Prostate gland (tissue), 2 donors: ENCODE measurements around the gene HPGD. TPM values are rescaled to one million over a fixed set of nuclear protein-coding genes. Genes with fewer than 3 reads are reported as not detected.

Experiments used
- DNase-seq: peaks from one replicate; pipeline ENCODE4 v3.0.0-alpha.2; 2019; ENCODE audit warnings: low spot score
- H3K27ac ChIP-seq, 2 donors: fragments of 200-600 bp; sonication (generic); 2 replicates each; pipeline ENCODE4 v1.5.1; 2017 to 2019
- H3K27me3 ChIP-seq: fragments of 200-600 bp; sonication (generic); replicated peaks from 2 replicates; pipeline ENCODE4 v1.5.1; 2019; ENCODE audit not compliant: insufficient read depth
- H3K36me3 ChIP-seq, 2 donors: fragments of 200-600 bp; sonication (generic); 1 replicate in 1 of 2; 2 replicates in 1 of 2; pipeline versions ENCODE4 v1.5.1 to v1.8.1; 2017 to 2019
- H3K4me1 ChIP-seq: fragments of 200-600 bp; sonication (generic); replicated peaks from 2 replicates; pipeline ENCODE4 v1.5.1; 2019
- H3K4me3 ChIP-seq, 2 donors: fragments of 200-600 bp; sonication (generic); 2 replicates each; pipeline ENCODE4 v1.5.1; 2017 to 2019
- H3K9me3 ChIP-seq: fragments of 200-600 bp; sonication (generic); 2 replicates; pipeline ENCODE4 v1.5.1; 2017
- CTCF ChIP-seq, 4 experiments: fragments of 200-600 bp in 2 of 4; fragments of 450-650 bp in 2 of 4; sonication (generic) in 2 of 4; IDR thresholded peaks; 1 replicate in 3 of 4; 2 replicates in 1 of 4; pipeline ENCODE4 v1.5.1; 2016 to 2019; ENCODE audit warnings: antibody characterized with exemption in 4 of 4, mild to moderate bottlenecking in 2 of 4, moderate library complexity in 2 of 4
- POLR2A ChIP-seq: fragments of 450-650 bp; IDR thresholded peaks from one replicate; pipeline ENCODE4 v1.6.1; 2016; ENCODE audit warnings: antibody characterized with exemption, mild to moderate bottlenecking
- POLR2AphosphoS5 ChIP-seq: sonication (generic); formaldehyde crosslinking; IDR thresholded peaks from one replicate; pipeline ENCODE4 v1.6.1; 2017; ENCODE audit warnings: antibody characterized with exemption
- WGBS: methylation state at CpG from one replicate; pipeline ENCODE4 v1.1.5; 2018; 5-methylcytosine and 5-hydroxymethylcytosine counted together
- intact Hi-C: fragments of 100-400 bp; cut with DNase I; formaldehyde crosslinking; loops from one replicate; pipeline ENCODE4 v1.14.2; 2022
- total RNA-seq, 2 donors: library from RNA; depleted of rRNA; stranded (reverse); fragments of >200 nt; gene quantifications; one replicate each; pipeline ENCODE4 v1.1.0, GENCODE V29; 2016

Gene HPGD
- total RNA-seq, 2 donors from 2014 or later = 6.5 to 37.7 TPM

GRCh38 chr4:174523025-174523693, 871 bp upstream of the HPGD start:
- H3K27ac ChIP-seq = peak overlapping the region; percentile 28 to 44
- H3K9me3 ChIP-seq = no peaks in the 10 kb centered on the region
- DNase-seq = peak; percentile 6
- H3K4me1 ChIP-seq = no peaks in the 10 kb centered on the region
- intact Hi-C loops = loop anchor here (10.0 kb wide), 1 partner anchor 128 kb away; no protein-coding TSS in a partner anchor
- TF ChIP-seq POLR2AphosphoS5 (no peak), CTCF (IDR thresholded peaks at IDR 0.05) (no peak), POLR2A (no peak)
- H3K27me3 ChIP-seq = no peaks in the 10 kb centered on the region
- WGBS = 12% methylated on average over 10 of the region's 10 CpGs
- no peaks in the 10 kb centered on the region for H3K36me3 ChIP-seq
- peak overlapping the region; percentile 50 to 55 for H3K4me3 ChIP-seq

- Histone ChIP-seq H3K4me3 (peak overlapping the region; percentile 50 to 55), H3K27me3 (no peaks in the 10 kb centered on the region), H3K9me3 (no peaks in the 10 kb centered on the region), H3K27ac (peak overlapping the region; percentile 28 to 44), H3K4me1 (no peaks in the 10 kb centered on the region), H3K36me3 (no peaks in the 10 kb centered on the region)
- 1% methylated on average over 12 of the region's 12 CpGs for WGBS
- TF ChIP-seq POLR2AphosphoS5 (no peak), CTCF (IDR thresholded peaks at IDR 0.05) (no peak), POLR2A (no peak)
- DNase-seq = peak; percentile 40
- intact Hi-C loops = loop anchor here (10.0 kb wide), 1 partner anchor 127 kb away; no protein-coding TSS in a partner anchor
These were observed 497 bp downstream of the HPGD start for GRCh38 chr4:174521800-174522182.

GRCh38 chr4:174520660-174521059, 1.6 kb downstream of the HPGD start:
- intact Hi-C loops = loop anchor here (10.0 kb wide), 1 partner anchor 126 kb away; no protein-coding TSS in a partner anchor
- TF ChIP-seq POLR2AphosphoS5 (peak; percentile 11), POLR2A (no peak), CTCF (IDR thresholded peaks at IDR 0.05) (no peak)
- no peaks in the 10 kb centered on the region for H3K4me1 ChIP-seq
- 77% methylated on average over 1 of the region's 1 CpG for WGBS
- no peak for DNase-seq
- H3K27me3 ChIP-seq = no peaks in the 10 kb centered on the region
- no peaks in the 10 kb centered on the region for H3K9me3 ChIP-seq
- H3K36me3 ChIP-seq = no peaks in the 10 kb centered on the region
- H3K27ac ChIP-seq = no peak overlapping the region
- no peak overlapping the region for H3K4me3 ChIP-seq

- no peaks in the 10 kb centered on the region for H3K9me3 ChIP-seq
- no peak overlapping the region for H3K4me3 ChIP-seq
- no peaks in the 10 kb centered on the region for H3K36me3 ChIP-seq
- DNase-seq = no peak
- WGBS = 68% methylated on average over 1 of the region's 1 CpG
- no peaks in the 10 kb centered on the region for H3K4me1 ChIP-seq
- TF ChIP-seq CTCF (IDR thresholded peaks at IDR 0.05) = no peak
- TF ChIP-seq POLR2A = no peak
- no peak for TF ChIP-seq POLR2AphosphoS5
- intact Hi-C loops = no loop called here
- H3K27me3 ChIP-seq = no peaks in the 10 kb centered on the region
- H3K27ac ChIP-seq = no peak overlapping the region
These were observed 4.5 kb downstream of the HPGD start for GRCh38 chr4:174517502-174518445.
